Panc1 (cell line): ENCODE results near the gene ST6GALNAC1. TPM values are rescaled to one million over a fixed set of nuclear protein-coding genes. Genes with fewer than 3 reads are reported as not detected.

ENCODE experiments used
- total RNA-seq: library from RNA; stranded (reverse); gene quantifications from one replicate; pipeline ENCODE4 v1.2.1, GENCODE V29; 2021; ENCODE audit not compliant: unreplicated experiment

Gene ST6GALNAC1
- total RNA-seq, 1 experiment from 2014 or later = 0.15 TPM

Other genes starting within 250 kb of the ST6GALNAC1 start
- 47.5 TPM for gene UBE2O, start 190.6 kb downstream of the ST6GALNAC1 start, total RNA-seq
- gene AANAT, start 176.2 kb downstream of the ST6GALNAC1 start, total RNA-seq = not detected
- gene RHBDF2, start 142.3 kb downstream of the ST6GALNAC1 start, total RNA-seq = 67.8 TPM
- gene CYGB, start 106.0 kb downstream of the ST6GALNAC1 start, total RNA-seq = 6.0 TPM
- gene PRCD, start 103.7 kb downstream of the ST6GALNAC1 start, total RNA-seq = 0.54 TPM
- gene ST6GALNAC2, start 57.9 kb downstream of the ST6GALNAC1 start, total RNA-seq = 23.0 TPM
- gene MXRA7, start 67.2 kb upstream of the ST6GALNAC1 start, total RNA-seq = 77.9 TPM
- gene JMJD6, start 82.8 kb upstream of the ST6GALNAC1 start, total RNA-seq = 60.0 TPM
- gene METTL23, start 83.1 kb upstream of the ST6GALNAC1 start, total RNA-seq = 42.8 TPM
- 436 TPM for gene SRSF2, start 93.6 kb upstream of the ST6GALNAC1 start, total RNA-seq
- 42.3 TPM for gene MFSD11, start 94.4 kb upstream of the ST6GALNAC1 start, total RNA-seq
- gene MGAT5B, start 224.6 kb upstream of the ST6GALNAC1 start, total RNA-seq = 34.9 TPM